ENCODE results near the gene GRIN2D. TPM values are rescaled to one million over a fixed set of nuclear protein-coding genes. Genes with fewer than 3 reads are reported as not detected.
"Not testable (repeated sequence)": the region's sequence is repeated elsewhere in the genome, so short reads cannot be mapped to it uniquely, and the experiment has no call there.

Gene GRIN2D
- total RNA-seq, 1 experiment from 2014 or later, result 23.0 TPM

GRCh38 chr19:48371367-48371766, 22.1 kb upstream of the GRIN2D start:
- Mint-ChIP-seq H3K4me3 (no peak overlapping the region), H3K36me3 (no peaks in the 10 kb centered on the region), H3K9me3 (no peaks in the 10 kb centered on the region), H3K27ac (no peak overlapping the region), H3K27me3 (ENCODE audit: low read depth) (peaks cover 25% of the 10 kb centered on the region), H3K4me1 (0 out of 2 replicates have a peak, but pooled peaks cover 4% of the 10 kb centered on the region)
- TF ChIP-seq ZBTB21 (CRISPR knock-in tag; IDR thresholded peaks at IDR 0.05; ENCODE audit: borderline replicate concordance) (no peak), KAT7 (CRISPR knock-in tag; IDR thresholded peaks at IDR 0.05; ENCODE audit: borderline replicate concordance) (no peak), CREB1 (CRISPR knock-in tag; IDR thresholded peaks at IDR 0.05) (no peak), ERG (CRISPR knock-in tag; IDR thresholded peaks at IDR 0.05) (no peak), TEAD1 (CRISPR knock-in tag; IDR thresholded peaks at IDR 0.05) (no peak), CREM (CRISPR knock-in tag; IDR thresholded peaks at IDR 0.05) (no peak), ATF3 (CRISPR knock-in tag; conservative IDR thresholded peaks at IDR 0.05) (no peak), ZNF121 (CRISPR knock-in tag; IDR thresholded peaks at IDR 0.05) (no peak), JUN (CRISPR knock-in tag; IDR thresholded peaks at IDR 0.05) (no peak), HMGA2 (CRISPR knock-in tag; IDR thresholded peaks at IDR 0.05) (no peak), ETV6 (CRISPR knock-in tag; IDR thresholded peaks at IDR 0.05) (no peak), ZNF512 (CRISPR knock-in tag; IDR thresholded peaks at IDR 0.05; ENCODE audit: borderline replicate concordance) (no peak)
- CTCF ChIA-PET, result interaction anchor here (2.1 to 3.5 kb wide), 2 partner anchors 20 to 118 kb away, joined by 6 to 28 read pairs; partner anchors contain the start of gene KDELR1
- no peak for ATAC-seq
- POLR2A ChIA-PET, result interaction anchor here (0.7 kb wide), 1 partner anchor 333 kb away, joined by 3 read pairs; no protein-coding TSS in a partner anchor
- DNase-seq (ENCODE audit: low spot score), result no peak

GRCh38 chr19:48371771-48372170, 21.7 kb upstream of the GRIN2D start:
- H3K4me3 Mint-ChIP-seq; DNase-seq (ENCODE audit: low spot score); H3K4me1 Mint-ChIP-seq; ATAC-seq; H3K36me3 Mint-ChIP-seq; H3K27ac Mint-ChIP-seq; H3K9me3 Mint-ChIP-seq: not testable (repeated sequence)
- CTCF ChIA-PET, result interaction anchor here (0.6 to 3.5 kb wide), 4 partner anchors 19 to 118 kb away, joined by 3 to 28 read pairs (median 4); partner anchors contain the start of gene KDELR1
- POLR2A ChIA-PET, result interaction anchor here (0.7 kb wide), 1 partner anchor 332 kb away, joined by 3 read pairs; no protein-coding TSS in a partner anchor
- H3K27me3 Mint-ChIP-seq (ENCODE audit: low read depth), result peaks cover 25% of the 10 kb centered on the region

GRCh38 chr19:48372904-48373303, 20.6 kb upstream of the GRIN2D start:
- POLR2A ChIA-PET, result no interaction called here
- no peak for TF ChIP-seq FOXK1 (CRISPR knock-in tag; IDR thresholded peaks at IDR 0.05)
- TF ChIP-seq ZMAT4 (CRISPR knock-in tag; IDR thresholded peaks at IDR 0.05), result no peak
- no peak for TF ChIP-seq PRDM15 (CRISPR knock-in tag; IDR thresholded peaks at IDR 0.05)
- no peak for TF ChIP-seq IRF2 (CRISPR knock-in tag; IDR thresholded peaks at IDR 0.05; ENCODE audit: borderline replicate concordance, low read depth)
- TF ChIP-seq ELF4 (CRISPR knock-in tag; IDR thresholded peaks at IDR 0.05; ENCODE audit: low read depth), result no peak
- TF ChIP-seq GTF2I (CRISPR knock-in tag; conservative IDR thresholded peaks at IDR 0.05), result no peak
- TF ChIP-seq ZNF416 (CRISPR knock-in tag; IDR thresholded peaks at IDR 0.05), result no peak
- no peak for TF ChIP-seq MLX (CRISPR knock-in tag; IDR thresholded peaks at IDR 0.05)
- TF ChIP-seq SOX15 (CRISPR knock-in tag; IDR thresholded peaks at IDR 0.05), result no peak
- TF ChIP-seq ZNF317 (CRISPR knock-in tag; IDR thresholded peaks at IDR 0.05; ENCODE audit: borderline replicate concordance, low read depth), result no peak
- no peak for TF ChIP-seq ATF3 (CRISPR knock-in tag; conservative IDR thresholded peaks at IDR 0.05)
- TF ChIP-seq ZNF263 (CRISPR knock-in tag; IDR thresholded peaks at IDR 0.05; ENCODE audit: low read depth), result no peak
- no peak for TF ChIP-seq E2F1 (CRISPR knock-in tag; IDR thresholded peaks at IDR 0.05)

More at GRCh38 chr19:48372904-48373303, 20.6 kb upstream of the GRIN2D start:
- Mint-ChIP-seq H3K27ac (no peak overlapping the region), H3K27me3 (ENCODE audit: low read depth) (peaks cover 22% of the 10 kb centered on the region), H3K4me1 (0 out of 2 replicates have a peak, but pooled peaks cover 4% of the 10 kb centered on the region), H3K9me3 (no peaks in the 10 kb centered on the region), H3K36me3 (no peaks in the 10 kb centered on the region), H3K4me3 (no peak overlapping the region)
- CTCF ChIA-PET, result interaction anchor here (0.9 to 3.5 kb wide), 6 partner anchors 9 to 117 kb away, joined by 3 to 28 read pairs (median 4); partner anchors contain the start of genes KDELR1, SYNGR4 and TMEM143
- ATAC-seq (no peak), DNase-seq (ENCODE audit: low spot score) (no peak)
